ENCODE results near the gene CDH24. TPM values are rescaled to one million over a fixed set of nuclear protein-coding genes. Genes with fewer than 3 reads are reported as not detected.

CDH24 gene
- total and polyA plus RNA-seq, 2 of the 8 experiments (the other 6 are each of a cell fraction or from before 2014, with no cell fraction given), result 18.1 to 27.6 TPM

- Histone ChIP-seq H2AFZ (ENCODE audit: low read length) (peak within 1 kb of the TSS; percentile 88; the same call in 1 of the 2 replicates), H2BK15ac (ENCODE audit: low read length) (no peak within 1 kb of the TSS), H3K56ac (replicated peaks; ENCODE audit: insufficient read length, low read depth, low read length) (peak within 1 kb of the TSS; percentile 99), H3K23me2 (ENCODE audit: low read depth, low read length) (peaks cover 5% of the 10 kb centered on the region; the same call in 1 of the 2 replicates), H3K36me3 (ENCODE audit: control insufficient read depth in 2 of 4, insufficient read depth in 4 of 4, low read length in 3 of 4) (peaks cover 23 to 43% (median 28%) of the 10 kb centered on the region in 4 experiments), H2BK20ac (ENCODE audit: low read length) (no peak within 1 kb of the TSS), H4K91ac (replicated peaks; ENCODE audit: insufficient read length, low read length) (peak within 1 kb of the TSS; percentile 48), H4K5ac (ENCODE audit: insufficient read length, low read depth, low read length) (peak within 1 kb of the TSS; percentile 97), H3K4me2 (ENCODE audit: insufficient read depth in 1 of 2, low read depth in 2 of 2, low read length in 2 of 2) (peak within 1 kb of the TSS; percentile 91 to 92), H3K79me2 (ENCODE audit: control insufficient read depth in 1 of 2, insufficient read depth in 2 of 2, low read length in 2 of 2) (peaks cover 19 to 64% of the 10 kb centered on the region in 2 experiments), H3K14ac (ENCODE audit: insufficient read length) (peak within 1 kb of the TSS; percentile 35), H4K20me1 (replicated peaks in 1 of 2; ENCODE audit: control insufficient read depth in 1 of 2, insufficient read depth in 2 of 2, low read length in 2 of 2) (peaks cover 9 to 11% of the 10 kb centered on the region in 2 experiments), H3K4me1 (replicated peaks in 1 of 4; ENCODE audit: control insufficient read depth in 3 of 4, insufficient read depth in 4 of 4, low read length in 3 of 4) (no peaks in the 10 kb centered on the region; a peak in 3 of 7 replicates), H3K9me3 (ENCODE audit: insufficient read depth in 2 of 2, low read depth in 1 of 2, low read length in 1 of 2) (no peaks in the 10 kb centered on the region), H3K9ac (replicated peaks in 1 of 4; ENCODE audit: extremely low read depth in 1 of 4, low read depth in 3 of 4, low read length in 3 of 4) (peak within 1 kb of the TSS; percentile 97 to 100 (median 100)), H4K8ac (ENCODE audit: extremely low read depth, insufficient read depth, low read length) (peak within 1 kb of the TSS; percentile 100; the same call in 1 of the 2 replicates), H2AK5ac (ENCODE audit: low read depth, low read length) (no peak within 1 kb of the TSS), H3K4me3 (ENCODE audit: extremely low read depth in 1 of 4, insufficient read depth in 2 of 4, low read depth in 3 of 4, low read length in 4 of 4) (peak within 1 kb of the TSS; percentile 92 to 97 (median 96)), H3K79me1 (ENCODE audit: low read depth, low read length) (peaks cover 12% of the 10 kb centered on the region), H3K23ac (ENCODE audit: insufficient read length) (no peak within 1 kb of the TSS), H2BK120ac (replicated peaks; ENCODE audit: low read depth, low read length) (peak within 1 kb of the TSS; percentile 7), H2BK5ac (ENCODE audit: low read depth, low read length) (peak within 1 kb of the TSS; percentile 97), H3K27me3 (replicated peaks in 1 of 4; ENCODE audit: control insufficient read depth in 3 of 4, extremely low read depth in 1 of 4, insufficient read depth in 3 of 4, low read length in 3 of 4) (no peaks in the 10 kb centered on the region), H3K4ac (replicated peaks; ENCODE audit: insufficient read length, low read depth, low read length) (peak within 1 kb of the TSS; percentile 95), H3K18ac (ENCODE audit: extremely low read depth, low read length) (peak within 1 kb of the TSS; percentile 92), H2BK12ac (ENCODE audit: low read depth, low read length) (peak within 1 kb of the TSS; percentile 41; the same call in 1 of the 2 replicates), H3K27ac (ENCODE audit: low read depth, low read length) (peak within 1 kb of the TSS; percentile 99)
- 2% methylated on average over 46 of the region's 46 CpGs; no CpG with 5 or more reads in 1 of the 2 experiments for WGBS, 2 experiments (ENCODE audit: extremely low coverage in 1 of 2, insufficient coverage in 1 of 2, insufficient read length in 1 of 2, insufficient replicate concordance in 2 of 2, low coverage in 1 of 2, low lambda C conversion rate in 2 of 2, missing lambda C conversion rate in 1 of 2)
- ChIA-PET POLR2A (ENCODE audit: partially characterized antibody) (interaction anchor here (0.6 to 3.2 kb wide), 42 partner anchors 7 to 1140 kb away, joined by 3 to 36 read pairs (median 5); partner anchors contain the start of genes AJUBA, CDH24, CEBPE and CIROP), CTCF (ENCODE audit: partially characterized antibody) (interaction anchor here (0.6 to 4.2 kb wide), 15 partner anchors 11 to 292 kb away, joined by 3 to 23 read pairs (median 5); no protein-coding TSS in a partner anchor)
- DNase-seq (ENCODE audit: low read depth in 1 of 2, low spot score in 2 of 2) (peak in 1 of 2 experiments; percentile 96), FAIRE-seq (peak; percentile 81)
- no peak for TF ChIP-seq SIRT6 (IDR thresholded peaks at IDR 0.05; ENCODE audit: low read length)
- TF ChIP-seq ATF3 (IDR thresholded peaks at IDR 0.05; ENCODE audit: insufficient read depth, low read depth, low read length), result no peak
- TF ChIP-seq CHD1 (IDR thresholded peaks at IDR 0.05; ENCODE audit: low read depth, low read length), result no peak; the same call in 1 of the 2 replicates
- TF ChIP-seq SRF (IDR thresholded peaks at IDR 0.05; ENCODE audit: low read depth, low read length), result no peak
- TF ChIP-seq BACH1 (IDR thresholded peaks at IDR 0.05; ENCODE audit: low read length), result 0 out of 2 replicates have a peak, but pooled peaks have one; percentile 23
- no peak for TF ChIP-seq ZNF274 (IDR thresholded peaks at IDR 0.05; ENCODE audit: borderline replicate concordance, extremely low read depth, low read length)
- TF ChIP-seq SP4 (IDR thresholded peaks at IDR 0.05; ENCODE audit: low read length), result peak; percentile 92
- peak; percentile 71 to 79; a peak in 3 of 4 replicates for TF ChIP-seq SIN3A (conservative IDR thresholded peaks at IDR 0.05 in 1 of 2, IDR thresholded peaks at IDR 0.05 in 1 of 2; ENCODE audit: low read depth in 1 of 2, low read length in 2 of 2)
- TF ChIP-seq EGR1 (IDR thresholded peaks at IDR 0.05; ENCODE audit: borderline replicate concordance, low read depth, low read length), result peak; percentile 73; the same call in 1 of the 2 replicates
- TF ChIP-seq SP1 (IDR thresholded peaks at IDR 0.05; ENCODE audit: low read depth, low read length), result peak; percentile 31; the same call in 1 of the 2 replicates
These were observed 38.1 kb upstream of the CDH24 start, which contains the start of gene C14orf119 for GRCh38 chr14:23095196-23096108. Gene C14orf119, plus strand, starts transcription at chr14:23095505. Its CDS starts 2,154 bp downstream, at chr14:23097659.

All from H1 (cell line).